SK-N-SH (cell line): ENCODE measurements around the gene STS. TPM values are rescaled to one million over a fixed set of nuclear protein-coding genes. Genes with fewer than 3 reads are reported as not detected.

ENCODE experiments used
- CTCF ChIA-PET: fragments of 300-600, 350-600 bp; formaldehyde crosslinking; extraction: SDS; loops from one replicate; lab custom pipeline; 2021; lab: Yijun Ruan, JAX
- POLR2A ChIA-PET: fragments of 350-600 bp; sonication (Branson Sonifier 250); formaldehyde crosslinking; extraction: SDS; loops from one replicate; lab custom pipeline; 2020; ENCODE audit warnings: antibody characterized with exemption, inconsistent platforms; lab: Yijun Ruan, JAX
- DNase-seq: peaks from one replicate; pipeline ENCODE4 v3.0.0; 2012
- H2AFZ ChIP-seq: fragments of 200-600 bp; sonication (generic); 2 replicates; pipeline ENCODE4 v1.8.1; 2016; ENCODE audit warnings: antibody characterized with exemption, mild to moderate bottlenecking, low read depth
- H3F3A ChIP-seq: fragments of 200-600 bp; sonication (generic); replicated peaks from 2 replicates; pipeline ENCODE3; 2016; ENCODE audit warnings: antibody characterized with exemption, mild to moderate bottlenecking; ENCODE audit not compliant: insufficient read depth
- H3K27ac ChIP-seq, 2 experiments: fragments of 200-500 bp in 1 of 2; fragments of 200-600 bp in 1 of 2; sonication (Bioruptor generic) in 1 of 2; sonication (generic), shearing (Covaris generic) in 1 of 2; 2 replicates each; pipeline versions ENCODE4 v1.5.1 to v1.6.1; 2014 to 2016; ENCODE audit warnings: low read depth in 2 of 2, inconsistent platforms in 1 of 2, low read length in 1 of 2, mild to moderate bottlenecking in 1 of 2, mixed read lengths in 1 of 2
- H3K27me3 ChIP-seq: fragments of 200-600 bp; sonication (generic), shearing (Covaris generic); 2 replicates; pipeline ENCODE4 v1.6.1; 2016; ENCODE audit warnings: mixed run types; ENCODE audit not compliant: insufficient read depth
- H3K36me3 ChIP-seq, 2 experiments: fragments of 200-500 bp in 1 of 2; fragments of 200-600 bp in 1 of 2; sonication (Bioruptor generic) in 1 of 2; sonication (generic) in 1 of 2; replicated peaks in 1 of 2; 2 replicates each; pipeline versions ENCODE3 to v1.5.1; 2014 to 2016; ENCODE audit warnings: low read length in 1 of 2, mild to moderate bottlenecking in 1 of 2; ENCODE audit not compliant: insufficient read depth in 2 of 2, control insufficient read depth in 1 of 2
- H3K4me1 ChIP-seq, 2 experiments: fragments of 200-500 bp in 1 of 2; fragments of 200-600 bp in 1 of 2; sonication (Bioruptor generic) in 1 of 2; sonication (generic), shearing (Covaris generic) in 1 of 2; 2 replicates each; pipeline versions ENCODE4 v1.5.1 to v1.6.1; 2014 to 2016; ENCODE audit warnings: low read depth in 1 of 2, low read length in 1 of 2, mixed run types in 1 of 2; ENCODE audit not compliant: insufficient read depth in 2 of 2, control insufficient read depth in 1 of 2
- H3K4me2 ChIP-seq: fragments of 200-600 bp; sonication (generic), shearing (Covaris generic); 2 replicates; pipeline ENCODE4 v1.6.1; 2017; ENCODE audit warnings: mixed run types
- H3K4me3 ChIP-seq, 2 experiments: fragments of 200-500 bp in 1 of 2; fragments of 200-600 bp in 1 of 2; sonication (Bioruptor generic) in 1 of 2; sonication (generic), shearing (Covaris generic) in 1 of 2; 2 replicates each; pipeline versions ENCODE4 v1.5.1 to v1.8.1; 2014 to 2016; ENCODE audit warnings: low read depth in 2 of 2, inconsistent platforms in 1 of 2, low read length in 1 of 2, mild to moderate bottlenecking in 1 of 2, mixed read lengths in 1 of 2, moderate library complexity in 1 of 2
- H3K79me2 ChIP-seq: fragments of 200-600 bp; sonication (generic); 2 replicates; pipeline ENCODE4 v1.8.1; 2017; ENCODE audit warnings: mild to moderate bottlenecking; ENCODE audit not compliant: insufficient read depth
- H3K9ac ChIP-seq: fragments of 200-600 bp; sonication (generic); 2 replicates; pipeline ENCODE4 v1.6.1; 2017; ENCODE audit warnings: mixed run types
- H3K9me2 ChIP-seq: fragments of 200-600 bp; sonication (generic); 2 replicates; pipeline ENCODE4 v1.6.1; 2017; ENCODE audit warnings: mixed run types
- H3K9me3 ChIP-seq: fragments of 200-600 bp; sonication (generic); 2 replicates; pipeline ENCODE4 v1.6.1; 2017; ENCODE audit warnings: mixed run types, mild to moderate bottlenecking, moderate library complexity
- H4K20me1 ChIP-seq: fragments of 200-600 bp; sonication (generic); 2 replicates; pipeline ENCODE4 v1.6.1; 2017; ENCODE audit warnings: mild to moderate bottlenecking, mixed run types; ENCODE audit not compliant: insufficient read depth
- CHD2 ChIP-seq: fragments of 150-350 bp; IDR thresholded peaks from 2 replicates; pipeline ENCODE4 v1.6.1; 2018; ENCODE audit warnings: low read length; ENCODE audit not compliant: partially characterized antibody
- EP300 ChIP-seq, 2 experiments: IDR thresholded peaks; 2 replicates each; pipeline versions ENCODE4 v1.4.0 to v1.6.1; 2012; ENCODE audit warnings: borderline replicate concordance in 1 of 2, low read depth in 1 of 2, low read length in 1 of 2
- GABPA ChIP-seq: IDR thresholded peaks from 2 replicates; pipeline ENCODE4 v1.4.0; 2012; ENCODE audit warnings: low read depth, mild to moderate bottlenecking
- GATA2 ChIP-seq: sonication (generic); formaldehyde crosslinking; IDR thresholded peaks from 2 replicates; pipeline ENCODE4 v1.5.0; 2020; ENCODE audit warnings: mild to moderate bottlenecking, missing genetic modification reagents
- JUND ChIP-seq: IDR thresholded peaks from 2 replicates; pipeline ENCODE4 v1.4.0; 2012
- MXI1 ChIP-seq: IDR thresholded peaks from 2 replicates; pipeline ENCODE4 v1.6.1; 2012; ENCODE audit warnings: mild to moderate bottlenecking, low read depth, low read length, improper control_type of control experiment
- NFIC ChIP-seq: IDR thresholded peaks from 2 replicates; pipeline ENCODE4 v1.4.0; 2012; ENCODE audit warnings: borderline replicate concordance
- POLR2AphosphoS5 ChIP-seq: IDR thresholded peaks from 2 replicates; pipeline ENCODE4 v1.6.1; 2012; ENCODE audit warnings: low read depth, low read length
- RFX5 ChIP-seq: IDR thresholded peaks from 2 replicates; pipeline ENCODE4 v1.6.1; 2012; ENCODE audit warnings: mild to moderate bottlenecking, improper control_type of control experiment, low read length
- RXRA ChIP-seq: IDR thresholded peaks from 2 replicates; pipeline ENCODE4 v1.4.0; 2012; ENCODE audit warnings: low read depth, mild to moderate bottlenecking, borderline replicate concordance
- SMC3 ChIP-seq: IDR thresholded peaks from 2 replicates; pipeline ENCODE4 v1.6.1; 2012; ENCODE audit warnings: low read depth, low read length, improper control_type of control experiment
- TAF1 ChIP-seq: IDR thresholded peaks from 2 replicates; pipeline ENCODE4 v1.6.1; 2012; ENCODE audit warnings: low read depth, mild to moderate bottlenecking, low read length, moderate library complexity, borderline replicate concordance
- USF1 ChIP-seq: IDR thresholded peaks from 2 replicates; pipeline ENCODE4 v1.4.0; 2012; ENCODE audit warnings: low read depth, borderline replicate concordance
- YY1 ChIP-seq: IDR thresholded peaks from 2 replicates; pipeline ENCODE4 v1.4.0; 2012; ENCODE audit warnings: low read depth, mild to moderate bottlenecking
- WGBS: methylation state at CpG from one replicate; pipeline ENCODE4 v1.1.6; 2017; ENCODE audit warnings: low lambda C conversion rate; 5-methylcytosine and 5-hydroxymethylcytosine counted together
- polyA plus RNA-seq, 3 experiments: library from polyadenylated mRNA; depleted of rRNA; stranded (reverse); fragments of >200 nt; gene quantifications; 2 replicates each; pipeline ENCODE4 v1.2.3, GENCODE V29; 2012
- TF ChIP-seq, protein P1 (sequence below): IDR thresholded peaks from 2 replicates; pipeline ENCODE4 v1.4.0; 2012; ENCODE audit warnings: low read depth, borderline replicate concordance

STS gene
- polyA plus RNA-seq, 1 of the 3 experiments (the other 2 are of a cell fraction): 1.1 TPM

DNA sequence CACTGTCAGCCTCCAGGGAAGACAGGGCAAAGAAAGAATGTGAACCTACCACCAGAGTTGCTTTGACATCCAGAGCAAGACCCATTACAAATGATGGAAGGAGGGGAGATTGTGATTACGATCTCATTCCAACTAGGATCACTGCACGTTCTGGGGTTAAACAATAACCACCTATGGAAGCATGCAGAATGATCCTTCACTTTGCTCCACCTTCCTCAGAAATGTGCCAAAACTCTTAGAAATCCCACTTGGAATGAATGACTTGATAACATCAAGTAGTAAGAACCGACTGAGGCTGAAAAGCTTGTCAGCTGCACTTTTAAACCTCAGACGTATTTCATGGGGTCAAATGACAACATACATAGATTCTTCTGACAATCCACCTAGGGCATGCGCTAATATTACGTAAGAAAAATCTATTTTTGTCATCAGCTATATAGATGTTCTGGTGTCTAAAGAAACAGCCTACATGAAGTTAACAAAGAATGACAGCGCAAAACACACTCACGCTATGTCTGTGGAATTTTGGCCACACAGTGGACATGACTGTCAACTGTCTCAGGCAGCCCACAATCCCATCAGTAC is 3.5 kb upstream of the STS start:
- Histone ChIP-seq H3K4me1 (peaks cover 5 to 8% of the 10 kb centered on the region in 2 experiments; a peak in 1 of 4 replicates), H3K9ac (no peak overlapping the region), H3K4me2 (no peak overlapping the region), H3K4me3 (no peak overlapping the region), H2AFZ (no peak overlapping the region), H3K79me2 (peaks cover 70% of the 10 kb centered on the region), H3K27me3 (no peaks in the 10 kb centered on the region), H4K20me1 (peaks cover 17% of the 10 kb centered on the region), H3F3A (peaks cover 14% of the 10 kb centered on the region), H3K36me3 (no peaks in the 10 kb centered on the region), H3K9me3 (no peaks in the 10 kb centered on the region), H3K27ac (no peak overlapping the region), H3K9me2 (no peaks in the 10 kb centered on the region)
- no peak for TF ChIP-seq CHD2
- TF ChIP-seq SMC3: no peak
- no peak for TF ChIP-seq MXI1
- TF ChIP-seq YY1: no peak
- no peak for TF ChIP-seq USF1
- TF ChIP-seq, protein P1, sequence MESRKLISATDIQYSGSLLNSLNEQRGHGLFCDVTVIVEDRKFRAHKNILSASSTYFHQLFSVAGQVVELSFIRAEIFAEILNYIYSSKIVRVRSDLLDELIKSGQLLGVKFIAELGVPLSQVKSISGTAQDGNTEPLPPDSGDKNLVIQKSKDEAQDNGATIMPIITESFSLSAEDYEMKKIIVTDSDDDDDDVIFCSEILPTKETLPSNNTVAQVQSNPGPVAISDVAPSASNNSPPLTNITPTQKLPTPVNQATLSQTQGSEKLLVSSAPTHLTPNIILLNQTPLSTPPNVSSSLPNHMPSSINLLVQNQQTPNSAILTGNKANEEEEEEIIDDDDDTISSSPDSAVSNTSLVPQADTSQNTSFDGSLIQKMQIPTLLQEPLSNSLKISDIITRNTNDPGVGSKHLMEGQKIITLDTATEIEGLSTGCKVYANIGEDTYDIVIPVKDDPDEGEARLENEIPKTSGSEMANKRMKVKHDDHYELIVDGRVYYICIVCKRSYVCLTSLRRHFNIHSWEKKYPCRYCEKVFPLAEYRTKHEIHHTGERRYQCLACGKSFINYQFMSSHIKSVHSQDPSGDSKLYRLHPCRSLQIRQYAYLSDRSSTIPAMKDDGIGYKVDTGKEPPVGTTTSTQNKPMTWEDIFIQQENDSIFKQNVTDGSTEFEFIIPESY: no peak
- TF ChIP-seq JUND: no peak
- no peak for TF ChIP-seq RFX5
- TF ChIP-seq GABPA: no peak
- TF ChIP-seq RXRA: no peak
- TF ChIP-seq GATA2 (CRISPR knock-in tag): no peak
- POLR2A ChIA-PET: no interaction called here
- WGBS: 90% methylated on average over 8 of the region's 8 CpGs
- no peak for DNase-seq
- CTCF ChIA-PET: no interaction called here

- 76% methylated on average over 3 of the region's 3 CpGs for WGBS
- H3K4me2 ChIP-seq: no peak overlapping the region
- no peak for DNase-seq
- H3K9me2 ChIP-seq: no peaks in the 10 kb centered on the region
- H3K79me2 ChIP-seq: peaks cover 69% of the 10 kb centered on the region
- H3K4me1 ChIP-seq: peaks cover 0 to 5% of the 10 kb centered on the region in 2 experiments; a peak in 1 of 4 replicates
- no peak overlapping the region for H2AFZ ChIP-seq
- H3K27me3 ChIP-seq: no peaks in the 10 kb centered on the region
- TF ChIP-seq, protein P1: no peak
- TF ChIP-seq USF1 (no peak), POLR2AphosphoS5 (no peak), EP300 (IDR thresholded peaks at IDR 0.05; ENCODE audit: borderline replicate concordance in 1 of 2, low read depth in 1 of 2, low read length in 1 of 2) (no peak), TAF1 (no peak), NFIC (no peak)
- H3F3A ChIP-seq: peaks cover 4% of the 10 kb centered on the region
- H4K20me1 ChIP-seq: peaks cover 8% of the 10 kb centered on the region; the same call in 1 of the 2 replicates
- H3K4me3 ChIP-seq: no peak overlapping the region
- ChIA-PET CTCF (interaction anchor here (0.9 kb wide), 1 partner anchor 10 kb away, joined by 3 read pairs; no protein-coding TSS in a partner anchor), POLR2A (no interaction called here)
- H3K27ac ChIP-seq: no peak overlapping the region
- H3K9me3 ChIP-seq: no peaks in the 10 kb centered on the region
- H3K9ac ChIP-seq: no peak overlapping the region
- H3K36me3 ChIP-seq: no peaks in the 10 kb centered on the region
Measured at GRCh38 chrX:7145454-7145853, 2.1 kb upstream of the STS start.
